ENCODE results near the gene AMZ2.
"Not testable (repeated sequence)": the region's sequence is repeated elsewhere in the genome, so short reads cannot be mapped to it uniquely, and the experiment has no call there.

The AMZ2 gene

DNA sequence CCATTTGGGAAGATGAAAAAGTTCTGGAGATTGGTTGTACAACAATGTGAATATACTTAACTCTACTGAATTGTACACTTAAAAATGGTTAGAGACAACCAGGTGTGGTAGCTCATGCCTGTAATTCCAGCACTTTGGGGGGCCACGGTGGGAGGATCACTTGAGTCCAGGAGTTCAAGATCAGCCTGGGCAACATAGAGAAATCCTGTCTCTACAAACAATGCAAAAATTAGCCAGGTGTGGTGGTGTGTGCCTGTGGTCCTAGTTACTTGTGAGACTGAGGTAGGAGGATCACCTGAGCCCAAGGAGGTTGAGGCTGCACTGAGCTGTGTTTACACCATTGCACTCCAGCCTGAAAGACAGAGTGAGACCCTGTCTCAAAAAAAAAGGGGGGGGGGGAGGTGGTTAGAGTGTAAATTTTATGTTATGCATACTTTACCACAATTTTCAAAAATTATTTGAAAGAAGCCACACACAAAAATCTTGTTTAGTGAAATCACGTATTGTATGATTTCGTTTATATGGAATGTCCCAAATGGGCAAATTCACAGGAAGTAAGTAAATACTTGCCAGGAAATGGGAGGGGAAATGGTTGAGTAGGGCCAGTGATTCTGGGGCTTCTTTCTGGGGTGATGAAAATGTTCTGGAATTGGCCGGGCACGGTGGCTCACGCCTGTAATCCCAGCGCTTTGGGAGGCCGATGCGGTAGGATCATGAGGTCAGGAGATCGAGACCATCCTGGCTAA, 37.1 kb upstream of the AMZ2 start:
- no peak overlapping the region for H3K4me3 ChIP-seq (ENCODE audit: low read depth in 1 of 2, low read length in 1 of 2)
- no peaks in the 10 kb centered on the region for H3K36me3 ChIP-seq
- H3K27me3 ChIP-seq = peaks cover 61% of the 10 kb centered on the region
- H3K27ac ChIP-seq = no peak overlapping the region
- H3K4me1 ChIP-seq (ENCODE audit: control insufficient read depth in 1 of 2, insufficient read depth in 1 of 2, low read depth in 1 of 2, low read length in 1 of 2) = peaks cover 6 to 8% of the 10 kb centered on the region in 2 experiments
- H3K9me3 ChIP-seq = no peaks in the 10 kb centered on the region
- TF ChIP-seq, protein P1, sequence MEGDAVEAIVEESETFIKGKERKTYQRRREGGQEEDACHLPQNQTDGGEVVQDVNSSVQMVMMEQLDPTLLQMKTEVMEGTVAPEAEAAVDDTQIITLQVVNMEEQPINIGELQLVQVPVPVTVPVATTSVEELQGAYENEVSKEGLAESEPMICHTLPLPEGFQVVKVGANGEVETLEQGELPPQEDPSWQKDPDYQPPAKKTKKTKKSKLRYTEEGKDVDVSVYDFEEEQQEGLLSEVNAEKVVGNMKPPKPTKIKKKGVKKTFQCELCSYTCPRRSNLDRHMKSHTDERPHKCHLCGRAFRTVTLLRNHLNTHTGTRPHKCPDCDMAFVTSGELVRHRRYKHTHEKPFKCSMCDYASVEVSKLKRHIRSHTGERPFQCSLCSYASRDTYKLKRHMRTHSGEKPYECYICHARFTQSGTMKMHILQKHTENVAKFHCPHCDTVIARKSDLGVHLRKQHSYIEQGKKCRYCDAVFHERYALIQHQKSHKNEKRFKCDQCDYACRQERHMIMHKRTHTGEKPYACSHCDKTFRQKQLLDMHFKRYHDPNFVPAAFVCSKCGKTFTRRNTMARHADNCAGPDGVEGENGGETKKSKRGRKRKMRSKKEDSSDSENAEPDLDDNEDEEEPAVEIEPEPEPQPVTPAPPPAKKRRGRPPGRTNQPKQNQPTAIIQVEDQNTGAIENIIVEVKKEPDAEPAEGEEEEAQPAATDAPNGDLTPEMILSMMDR (IDR thresholded peaks at IDR 0.05) = no peak

GRCh38 chr17:68213428-68214411, 34.1 kb upstream of the AMZ2 start:
- not testable (repeated sequence) for H3K36me3 ChIP-seq; H3K9me3 ChIP-seq; H3K4me1 ChIP-seq (ENCODE audit: control insufficient read depth in 1 of 2, insufficient read depth in 1 of 2, low read depth in 1 of 2, low read length in 1 of 2); H3K27ac ChIP-seq; H3K4me3 ChIP-seq (ENCODE audit: low read depth in 1 of 2, low read length in 1 of 2)
- H3K27me3 ChIP-seq = peaks cover 31% of the 10 kb centered on the region

DNA sequence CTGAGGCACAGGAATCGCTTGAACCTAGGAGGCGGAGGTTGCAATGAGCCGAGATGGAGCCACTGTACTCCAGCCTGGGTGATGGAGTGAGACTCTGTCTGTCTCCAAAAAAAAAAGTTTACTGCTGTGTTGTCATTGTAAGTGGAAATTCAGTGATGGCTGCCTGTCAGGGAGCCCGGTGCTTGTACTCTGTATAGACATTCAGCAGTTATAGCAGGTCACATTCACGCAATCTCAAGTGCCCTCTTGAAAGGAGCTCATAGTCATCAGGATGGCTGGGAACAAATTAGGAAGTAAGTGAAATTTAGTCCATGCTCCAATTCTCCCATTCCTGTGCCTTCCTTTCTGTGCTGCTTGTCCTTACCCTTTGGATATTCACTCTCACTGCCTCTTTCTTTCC, 32.4 kb upstream of the AMZ2 start:
- not testable (repeated sequence) for H3K36me3 ChIP-seq; H3K27ac ChIP-seq; H3K4me1 ChIP-seq (ENCODE audit: control insufficient read depth in 1 of 2, insufficient read depth in 1 of 2, low read depth in 1 of 2, low read length in 1 of 2); H3K9me3 ChIP-seq; H3K4me3 ChIP-seq (ENCODE audit: low read depth in 1 of 2, low read length in 1 of 2)
- H3K27me3 ChIP-seq = peaks cover 27% of the 10 kb centered on the region

DNA sequence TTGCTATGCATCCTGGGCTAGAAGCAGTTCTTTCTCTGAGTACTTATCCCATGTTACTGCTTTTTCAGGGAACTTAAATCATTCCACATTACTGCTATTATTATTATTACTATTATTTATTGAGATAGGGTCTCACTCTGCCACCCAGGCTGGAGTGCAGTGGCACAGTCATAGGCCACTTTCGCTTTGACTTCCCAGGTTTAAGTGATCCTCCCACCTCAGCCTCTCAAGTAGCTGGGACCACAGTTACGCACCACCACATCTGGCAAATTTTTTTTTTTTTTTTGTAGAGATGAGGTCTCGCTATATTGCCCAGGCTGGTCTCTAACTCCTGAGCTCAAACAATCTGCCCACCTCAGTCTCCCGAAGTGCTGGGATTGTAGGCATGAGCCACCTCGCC, 28.4 kb upstream of the AMZ2 start:
- not testable (repeated sequence) for H3K27me3 ChIP-seq; H3K9me3 ChIP-seq; H3K36me3 ChIP-seq; H3K27ac ChIP-seq; H3K4me1 ChIP-seq (ENCODE audit: control insufficient read depth in 1 of 2, insufficient read depth in 1 of 2, low read depth in 1 of 2, low read length in 1 of 2); H3K4me3 ChIP-seq (ENCODE audit: low read depth in 1 of 2, low read length in 1 of 2)

DNA sequence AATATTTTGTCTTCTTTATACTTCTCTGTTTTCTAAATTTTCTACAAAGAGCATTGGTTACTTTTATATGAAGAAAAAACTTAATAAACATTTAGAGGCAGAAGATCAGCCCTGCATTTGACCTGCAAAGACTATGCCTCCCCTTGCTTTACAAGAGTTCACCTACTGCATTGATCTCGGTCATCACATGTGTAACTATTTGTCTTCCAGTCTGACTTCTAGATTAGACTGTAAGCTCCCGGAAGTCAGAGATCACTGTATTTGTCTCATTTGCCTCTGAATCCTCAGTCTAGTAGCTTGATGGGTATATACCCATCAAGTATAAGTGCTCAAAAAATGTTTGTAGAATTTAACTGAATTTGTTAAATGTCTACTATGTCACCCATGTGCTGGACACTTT, 27.7 kb upstream of the AMZ2 start:
- not testable (repeated sequence) for H3K27me3 ChIP-seq; H3K36me3 ChIP-seq; H3K4me1 ChIP-seq (ENCODE audit: control insufficient read depth in 1 of 2, insufficient read depth in 1 of 2, low read depth in 1 of 2, low read length in 1 of 2); H3K27ac ChIP-seq; H3K4me3 ChIP-seq (ENCODE audit: low read depth in 1 of 2, low read length in 1 of 2); H3K9me3 ChIP-seq

DNA sequence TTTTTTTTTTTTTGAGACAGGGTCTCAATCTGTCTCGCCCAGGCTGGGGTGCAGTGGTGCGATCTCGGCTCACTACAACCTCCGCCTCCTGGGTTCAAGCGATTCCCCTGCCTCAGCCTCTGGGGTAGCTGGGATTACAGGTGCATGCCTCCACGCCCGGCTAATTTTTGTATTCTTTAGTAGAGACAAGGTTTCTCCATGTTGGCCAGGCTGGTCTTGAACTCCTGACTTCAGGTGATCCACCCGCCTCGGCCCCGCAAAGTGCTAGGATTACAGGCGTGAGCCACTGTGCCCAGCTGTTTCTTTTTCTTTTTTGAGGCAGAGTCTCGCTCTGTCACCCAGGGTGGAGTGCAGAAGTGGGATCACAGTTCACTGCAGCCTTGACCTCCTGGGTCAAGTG, 27.1 kb upstream of the AMZ2 start:
- H3K9me3 ChIP-seq; H3K27ac ChIP-seq; H3K4me3 ChIP-seq (ENCODE audit: low read depth in 1 of 2, low read length in 1 of 2); H3K4me1 ChIP-seq (ENCODE audit: control insufficient read depth in 1 of 2, insufficient read depth in 1 of 2, low read depth in 1 of 2, low read length in 1 of 2); H3K36me3 ChIP-seq; H3K27me3 ChIP-seq: not testable (repeated sequence)

DNA sequence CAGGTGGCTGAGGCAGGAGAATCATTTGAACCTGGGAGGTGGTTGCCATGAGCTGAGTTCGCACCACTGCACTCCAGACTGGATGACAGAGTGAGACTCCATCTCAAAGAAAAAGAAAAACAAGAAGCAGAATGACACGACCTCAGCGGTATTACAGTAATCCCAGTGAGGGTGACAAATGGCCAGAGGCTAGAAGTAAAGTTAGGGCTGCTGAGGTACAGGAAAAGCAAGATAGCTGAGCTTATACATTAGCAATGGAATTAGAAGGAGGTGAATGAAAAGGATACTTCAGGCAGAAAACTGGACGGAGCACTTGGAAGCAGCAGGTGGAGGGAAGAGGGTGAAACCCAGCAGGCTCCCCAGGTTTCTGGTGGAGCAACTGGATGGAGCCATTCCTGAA, 26.1 kb upstream of the AMZ2 start:
- Histone ChIP-seq H3K27me3 (no peaks in the 10 kb centered on the region), H3K27ac (no peak overlapping the region), H3K9me3 (no peaks in the 10 kb centered on the region), H3K4me3 (ENCODE audit: low read depth in 1 of 2, low read length in 1 of 2) (no peak overlapping the region), H3K36me3 (no peaks in the 10 kb centered on the region), H3K4me1 (ENCODE audit: control insufficient read depth in 1 of 2, insufficient read depth in 1 of 2, low read depth in 1 of 2, low read length in 1 of 2) (peaks cover 0 to 5% of the 10 kb centered on the region in 2 experiments)
- TF ChIP-seq, protein P1 (IDR thresholded peaks at IDR 0.05) = no peak

DNA sequence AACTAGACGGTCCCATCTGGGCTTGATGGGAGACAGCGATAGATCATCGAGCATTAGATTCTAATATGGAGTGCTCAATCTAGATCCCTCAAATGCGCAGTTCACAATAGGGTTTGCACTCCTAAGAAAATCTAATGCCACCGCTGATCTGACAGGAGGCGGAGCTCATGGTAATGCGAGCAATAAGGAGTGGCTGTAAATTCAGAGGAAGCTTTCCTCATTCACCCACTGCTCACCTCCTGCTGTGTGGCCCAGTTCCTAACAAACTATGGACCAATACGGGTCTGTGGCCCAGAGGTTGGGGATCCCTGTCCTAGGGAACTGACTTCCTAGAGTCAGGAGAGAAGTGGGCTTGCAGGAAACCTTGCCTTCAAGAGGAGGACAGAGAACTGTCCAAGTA, 25.2 kb upstream of the AMZ2 start:
- Histone ChIP-seq H3K36me3 (no peaks in the 10 kb centered on the region), H3K9me3 (no peaks in the 10 kb centered on the region), H3K27ac (no peak overlapping the region), H3K27me3 (no peaks in the 10 kb centered on the region), H3K4me1 (ENCODE audit: control insufficient read depth in 1 of 2, insufficient read depth in 1 of 2, low read depth in 1 of 2, low read length in 1 of 2) (peaks cover 0 to 5% of the 10 kb centered on the region in 2 experiments), H3K4me3 (ENCODE audit: low read depth in 1 of 2, low read length in 1 of 2) (no peak overlapping the region)
- TF ChIP-seq, protein P1 (IDR thresholded peaks at IDR 0.05) = no peak

GRCh38 chr17:68225055-68225454, 22.8 kb upstream of the AMZ2 start:
- H3K27ac ChIP-seq; H3K4me1 ChIP-seq (ENCODE audit: control insufficient read depth in 1 of 2, insufficient read depth in 1 of 2, low read depth in 1 of 2, low read length in 1 of 2): not testable (repeated sequence)

DNA sequence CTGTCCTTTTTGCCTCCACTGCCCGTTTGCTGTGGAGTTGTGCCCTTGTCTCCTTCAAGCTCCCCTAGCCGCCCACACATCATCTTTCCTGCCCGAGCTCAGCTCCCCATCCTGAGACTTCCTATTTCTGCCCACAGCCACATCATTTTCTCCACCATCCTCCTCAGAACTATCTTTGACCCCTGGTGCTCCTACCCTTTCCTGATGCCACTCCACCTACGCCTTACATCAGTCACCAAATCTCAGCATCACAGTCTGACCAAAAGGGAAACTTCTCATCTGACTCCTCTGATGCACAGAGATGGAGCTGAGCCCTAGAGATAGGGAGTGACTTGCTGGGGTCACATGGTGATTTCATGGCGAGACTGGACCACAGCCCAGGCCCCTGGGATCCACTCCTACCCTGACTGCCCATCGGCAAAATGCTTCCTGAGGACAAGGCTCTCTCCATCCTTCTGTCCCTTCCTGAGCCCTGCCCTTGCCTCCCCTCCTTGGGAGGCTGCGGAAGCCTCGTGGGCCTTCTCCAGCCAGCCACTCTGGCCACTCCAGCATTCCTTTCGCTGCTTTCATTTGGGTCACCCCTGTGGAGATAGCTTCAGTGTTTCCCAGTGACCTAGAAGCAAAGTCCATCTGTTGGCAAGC, 19.7 kb upstream of the AMZ2 start:
- not testable (repeated sequence) for H3K27me3 ChIP-seq; H3K36me3 ChIP-seq; H3K4me3 ChIP-seq (ENCODE audit: low read depth in 1 of 2, low read length in 1 of 2); H3K27ac ChIP-seq; H3K9me3 ChIP-seq; H3K4me1 ChIP-seq (ENCODE audit: control insufficient read depth in 1 of 2, insufficient read depth in 1 of 2, low read depth in 1 of 2, low read length in 1 of 2)

More at GRCh38 chr17:68225055-68225454, 22.8 kb upstream of the AMZ2 start:
- H3K9me3 ChIP-seq; H3K4me3 ChIP-seq (ENCODE audit: low read depth in 1 of 2, low read length in 1 of 2); H3K36me3 ChIP-seq; H3K27me3 ChIP-seq: not testable (repeated sequence)

Measured in neutrophil (primary cell).